Measurements from ENCODE around the gene MPP3.
"Not testable (repeated sequence)": the region's sequence is repeated elsewhere in the genome, so short reads cannot be mapped to it uniquely, and the experiment has no call there.

The MPP3 gene

GRCh38 chr17:43860927-43861622 lies 28.1 kb upstream of the MPP3 start:
- no peak for DNase-seq

- no peak for DNase-seq
These were observed 27.3 kb upstream of the MPP3 start for GRCh38 chr17:43860077-43860725.

- no peak for DNase-seq
These were observed 25.1 kb upstream of the MPP3 start for GRCh38 chr17:43857957-43858600.

- no peak for DNase-seq
These were observed 24.2 kb upstream of the MPP3 start for GRCh38 chr17:43857141-43857540.

- DNase-seq, result no peak
These were observed 23.2 kb upstream of the MPP3 start for GRCh38 chr17:43856141-43856540.

GRCh38 chr17:43855061-43855460 lies 22.1 kb upstream of the MPP3 start:
- DNase-seq, result no peak

- no peak for DNase-seq
These were observed 21.6 kb upstream of the MPP3 start for GRCh38 chr17:43854498-43854897.

- no peak for DNase-seq
These were observed 20.6 kb upstream of the MPP3 start for GRCh38 chr17:43853546-43853945.

- DNase-seq, result no peak
These were observed 19.6 kb upstream of the MPP3 start for GRCh38 chr17:43852571-43852970.

- no peak for DNase-seq
These were observed 16.2 kb upstream of the MPP3 start for GRCh38 chr17:43849116-43849515.

- DNase-seq, result no peak
These were observed 15.7 kb upstream of the MPP3 start for GRCh38 chr17:43848601-43849000.

GRCh38 chr17:43846963-43847371 lies 14.0 kb upstream of the MPP3 start, which contains the start of gene CD300LG:
Gene CD300LG (plus strand): TSS chr17:43847176. CDS start chr17:43847217, 41 bp downstream.
- DNase-seq, result no peak

GRCh38 chr17:43846221-43846712 lies 13.3 kb upstream of the MPP3 start:
- DNase-seq, result peak; percentile 80

GRCh38 chr17:43845766-43846165 lies 12.8 kb upstream of the MPP3 start:
- no peak for DNase-seq

GRCh38 chr17:43844241-43844640 lies 11.3 kb upstream of the MPP3 start:
- DNase-seq, result no peak

GRCh38 chr17:43842975-43843325 lies 10.0 kb upstream of the MPP3 start:
- DNase-seq, result no peak

- not testable (repeated sequence) for DNase-seq
These were observed 9.4 kb upstream of the MPP3 start for GRCh38 chr17:43842091-43842974.

GRCh38 chr17:43841282-43841681 lies 8.3 kb upstream of the MPP3 start:
- DNase-seq, result no peak

- DNase-seq, result no peak
These were observed 7.9 kb upstream of the MPP3 start for GRCh38 chr17:43840814-43841213.

- DNase-seq, result no peak
These were observed 6.7 kb upstream of the MPP3 start for GRCh38 chr17:43839670-43840108.

- no peak for DNase-seq
These were observed 1.2 kb upstream of the MPP3 start for GRCh38 chr17:43834106-43834505.

GRCh38 chr17:43832168-43832975 lies 574 bp downstream of the MPP3 start:
- no peak for DNase-seq
